ENCODE measurements around the gene STK4. TPM values are rescaled to one million over a fixed set of nuclear protein-coding genes. Genes with fewer than 3 reads are reported as not detected.

Gene STK4
- total RNA-seq, 1 experiment from 2014 or later = 41.2 TPM

DNA sequence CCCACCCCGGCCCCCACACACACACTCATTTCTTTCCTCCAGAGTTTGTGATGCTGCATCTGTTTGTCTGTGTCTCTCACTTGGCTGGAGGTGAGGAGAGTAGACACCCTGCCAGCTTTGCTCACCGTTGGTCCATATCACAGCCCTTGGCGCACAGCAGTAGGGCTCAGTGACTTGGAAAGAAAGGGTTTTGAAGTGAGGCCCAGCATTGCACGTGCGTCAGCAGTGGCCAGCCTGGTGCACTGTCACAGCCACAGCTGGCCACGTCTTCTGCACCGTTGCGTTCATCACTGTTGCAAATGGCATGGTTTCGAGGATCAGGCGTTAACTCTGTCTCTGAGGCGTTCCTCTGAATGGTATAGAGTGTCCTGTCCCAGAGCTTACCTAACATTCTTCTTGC lies 145.0 kb downstream of the STK4 start (continued):
- no peak for TF ChIP-seq ZNF317 (CRISPR knock-in tag; IDR thresholded peaks at IDR 0.05; ENCODE audit: borderline replicate concordance, low read depth)
- no peak for TF ChIP-seq RORB (CRISPR knock-in tag; IDR thresholded peaks at IDR 0.05)
- TF ChIP-seq, protein P1, sequence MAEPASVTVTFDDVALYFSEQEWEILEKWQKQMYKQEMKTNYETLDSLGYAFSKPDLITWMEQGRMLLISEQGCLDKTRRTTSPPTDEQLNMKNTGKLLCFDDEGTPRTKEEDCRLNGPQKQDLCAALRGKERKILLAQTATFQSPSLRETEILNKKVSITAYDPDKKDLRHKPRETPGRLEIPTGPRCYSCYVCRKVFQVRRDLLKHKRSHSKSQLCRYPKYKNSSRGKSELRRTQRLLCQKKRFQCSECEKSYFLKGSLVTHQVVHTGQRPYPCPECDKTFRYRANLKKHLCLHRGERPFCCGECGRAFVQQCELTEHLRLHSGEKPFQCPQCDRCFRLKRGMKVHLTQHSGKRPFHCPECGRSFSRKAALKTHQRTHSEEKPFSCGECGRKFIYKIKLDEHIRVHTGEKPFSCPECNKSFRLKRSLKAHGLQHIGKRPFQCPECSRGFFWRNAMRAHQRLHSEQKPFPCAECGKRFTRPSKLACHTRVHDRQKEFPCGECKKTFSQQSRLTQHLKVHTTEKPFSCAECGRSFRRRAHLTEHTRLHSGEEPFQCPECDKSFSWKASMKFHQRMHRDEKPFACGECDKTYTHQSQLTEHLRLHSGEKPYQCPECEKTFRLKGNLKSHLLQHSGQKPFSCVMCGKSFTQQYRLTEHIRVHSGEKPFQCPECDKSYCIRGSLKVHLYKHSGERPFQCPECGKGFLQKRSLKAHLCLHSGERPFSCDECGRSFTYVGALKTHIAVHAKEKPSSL (CRISPR knock-in tag; conservative IDR thresholded peaks at IDR 0.05) = no peak
- TF ChIP-seq, protein P2, sequence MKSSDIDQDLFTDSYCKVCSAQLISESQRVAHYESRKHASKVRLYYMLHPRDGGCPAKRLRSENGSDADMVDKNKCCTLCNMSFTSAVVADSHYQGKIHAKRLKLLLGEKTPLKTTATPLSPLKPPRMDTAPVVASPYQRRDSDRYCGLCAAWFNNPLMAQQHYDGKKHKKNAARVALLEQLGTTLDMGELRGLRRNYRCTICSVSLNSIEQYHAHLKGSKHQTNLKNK (CRISPR knock-in tag; IDR thresholded peaks at IDR 0.05) = no peak
- TF ChIP-seq NR1H2 (CRISPR knock-in tag; IDR thresholded peaks at IDR 0.05) = no peak
- no peak for TF ChIP-seq SMAD3 (CRISPR knock-in tag; IDR thresholded peaks at IDR 0.05; ENCODE audit: borderline replicate concordance)

DNA sequence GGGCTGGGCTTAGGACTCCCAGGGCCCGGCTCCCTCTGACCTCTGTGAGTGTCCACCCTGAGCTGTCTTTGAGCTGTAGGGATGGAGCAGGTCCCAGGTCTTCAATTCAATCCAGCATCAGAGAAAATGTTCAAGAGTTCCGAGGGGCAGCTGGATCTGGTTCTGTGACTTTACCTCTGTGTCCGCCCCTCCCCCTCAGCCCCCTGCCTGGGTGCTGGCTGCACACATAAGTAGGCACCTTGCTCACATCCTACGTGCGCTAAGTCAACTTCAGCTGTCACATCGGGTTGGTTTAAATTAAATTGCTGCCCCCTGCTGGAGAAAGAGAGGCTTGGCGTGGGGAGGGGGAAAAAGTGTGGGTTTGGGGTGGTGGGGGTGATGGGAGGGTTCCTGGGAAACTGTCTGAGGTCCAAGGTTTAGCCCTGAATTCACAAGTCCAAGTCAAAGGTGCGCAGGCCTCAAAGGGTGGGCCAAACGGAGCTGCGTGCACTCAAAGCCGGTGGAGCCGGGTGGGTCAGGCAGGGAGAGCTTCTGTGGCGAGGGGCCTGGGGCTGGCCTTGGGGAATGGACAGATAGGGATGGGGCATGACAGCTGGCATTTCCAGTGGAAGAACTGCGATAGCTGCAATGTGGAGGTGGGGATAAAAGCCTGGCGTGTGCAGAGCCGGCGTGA lies 145.6 kb downstream of the STK4 start:
- peak; percentile 54 for ATAC-seq
- no peak overlapping the region for H3K27ac Mint-ChIP-seq
- no peak overlapping the region for H3K4me3 Mint-ChIP-seq
- H3K36me3 Mint-ChIP-seq = no peaks in the 10 kb centered on the region
- peaks cover 4% of the 10 kb centered on the region; the same call in 1 of the 2 replicates for H3K27me3 Mint-ChIP-seq (ENCODE audit: low read depth)
- no peaks in the 10 kb centered on the region for H3K9me3 Mint-ChIP-seq
- H3K4me1 Mint-ChIP-seq = peaks cover 8% of the 10 kb centered on the region; the same call in 1 of the 2 replicates
- peak; percentile 52 for DNase-seq (ENCODE audit: low spot score)
- ChIA-PET CTCF (interaction anchor here (0.6 to 7.9 kb wide), 39 partner anchors 8 to 385 kb away, joined by 3 to 165 read pairs (median 5); partner anchors contain the start of genes KCNS1, MATN4, PABPC1L and SEMG1), POLR2A (no interaction called here)
- TF ChIP-seq ZNF121 (CRISPR knock-in tag; IDR thresholded peaks at IDR 0.05) (no peak), PRRX2 (CRISPR knock-in tag; IDR thresholded peaks at IDR 0.05) (no peak)
- TF ChIP-seq, protein P3, sequence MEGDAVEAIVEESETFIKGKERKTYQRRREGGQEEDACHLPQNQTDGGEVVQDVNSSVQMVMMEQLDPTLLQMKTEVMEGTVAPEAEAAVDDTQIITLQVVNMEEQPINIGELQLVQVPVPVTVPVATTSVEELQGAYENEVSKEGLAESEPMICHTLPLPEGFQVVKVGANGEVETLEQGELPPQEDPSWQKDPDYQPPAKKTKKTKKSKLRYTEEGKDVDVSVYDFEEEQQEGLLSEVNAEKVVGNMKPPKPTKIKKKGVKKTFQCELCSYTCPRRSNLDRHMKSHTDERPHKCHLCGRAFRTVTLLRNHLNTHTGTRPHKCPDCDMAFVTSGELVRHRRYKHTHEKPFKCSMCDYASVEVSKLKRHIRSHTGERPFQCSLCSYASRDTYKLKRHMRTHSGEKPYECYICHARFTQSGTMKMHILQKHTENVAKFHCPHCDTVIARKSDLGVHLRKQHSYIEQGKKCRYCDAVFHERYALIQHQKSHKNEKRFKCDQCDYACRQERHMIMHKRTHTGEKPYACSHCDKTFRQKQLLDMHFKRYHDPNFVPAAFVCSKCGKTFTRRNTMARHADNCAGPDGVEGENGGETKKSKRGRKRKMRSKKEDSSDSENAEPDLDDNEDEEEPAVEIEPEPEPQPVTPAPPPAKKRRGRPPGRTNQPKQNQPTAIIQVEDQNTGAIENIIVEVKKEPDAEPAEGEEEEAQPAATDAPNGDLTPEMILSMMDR (IDR thresholded peaks at IDR 0.05) = peak; percentile 71
- TF ChIP-seq, protein P4, sequence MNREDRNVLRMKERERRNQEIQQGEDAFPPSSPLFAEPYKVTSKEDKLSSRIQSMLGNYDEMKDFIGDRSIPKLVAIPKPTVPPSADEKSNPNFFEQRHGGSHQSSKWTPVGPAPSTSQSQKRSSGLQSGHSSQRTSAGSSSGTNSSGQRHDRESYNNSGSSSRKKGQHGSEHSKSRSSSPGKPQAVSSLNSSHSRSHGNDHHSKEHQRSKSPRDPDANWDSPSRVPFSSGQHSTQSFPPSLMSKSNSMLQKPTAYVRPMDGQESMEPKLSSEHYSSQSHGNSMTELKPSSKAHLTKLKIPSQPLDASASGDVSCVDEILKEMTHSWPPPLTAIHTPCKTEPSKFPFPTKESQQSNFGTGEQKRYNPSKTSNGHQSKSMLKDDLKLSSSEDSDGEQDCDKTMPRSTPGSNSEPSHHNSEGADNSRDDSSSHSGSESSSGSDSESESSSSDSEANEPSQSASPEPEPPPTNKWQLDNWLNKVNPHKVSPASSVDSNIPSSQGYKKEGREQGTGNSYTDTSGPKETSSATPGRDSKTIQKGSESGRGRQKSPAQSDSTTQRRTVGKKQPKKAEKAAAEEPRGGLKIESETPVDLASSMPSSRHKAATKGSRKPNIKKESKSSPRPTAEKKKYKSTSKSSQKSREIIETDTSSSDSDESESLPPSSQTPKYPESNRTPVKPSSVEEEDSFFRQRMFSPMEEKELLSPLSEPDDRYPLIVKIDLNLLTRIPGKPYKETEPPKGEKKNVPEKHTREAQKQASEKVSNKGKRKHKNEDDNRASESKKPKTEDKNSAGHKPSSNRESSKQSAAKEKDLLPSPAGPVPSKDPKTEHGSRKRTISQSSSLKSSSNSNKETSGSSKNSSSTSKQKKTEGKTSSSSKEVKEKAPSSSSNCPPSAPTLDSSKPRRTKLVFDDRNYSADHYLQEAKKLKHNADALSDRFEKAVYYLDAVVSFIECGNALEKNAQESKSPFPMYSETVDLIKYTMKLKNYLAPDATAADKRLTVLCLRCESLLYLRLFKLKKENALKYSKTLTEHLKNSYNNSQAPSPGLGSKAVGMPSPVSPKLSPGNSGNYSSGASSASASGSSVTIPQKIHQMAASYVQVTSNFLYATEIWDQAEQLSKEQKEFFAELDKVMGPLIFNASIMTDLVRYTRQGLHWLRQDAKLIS (CRISPR knock-in tag; IDR thresholded peaks at IDR 0.05; ENCODE audit: borderline replicate concordance) = no peak

DNA sequence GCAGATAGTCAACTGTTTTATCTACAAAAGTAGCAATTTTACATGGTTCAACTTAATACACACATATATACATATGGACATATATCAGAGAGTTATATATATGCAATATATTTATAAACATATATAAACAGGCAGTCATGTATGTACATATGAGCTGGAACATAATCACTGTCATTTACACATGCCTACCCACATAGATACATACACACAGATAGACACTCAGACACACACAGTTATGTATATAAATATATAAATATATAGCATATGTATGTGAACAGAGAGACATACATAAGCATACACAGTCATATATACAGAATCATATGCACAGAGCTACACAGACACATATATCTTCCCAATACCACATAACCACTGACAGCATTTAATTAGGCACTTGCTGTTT lies 146.4 kb downstream of the STK4 start:
- H3K36me3 Mint-ChIP-seq = no peaks in the 10 kb centered on the region
- ATAC-seq (no peak), DNase-seq (ENCODE audit: low spot score) (no peak)
- H3K27ac Mint-ChIP-seq = no peak overlapping the region
- no peak overlapping the region for H3K4me3 Mint-ChIP-seq
- peaks cover 8% of the 10 kb centered on the region; the same call in 1 of the 2 replicates for H3K4me1 Mint-ChIP-seq
- no peaks in the 10 kb centered on the region for H3K9me3 Mint-ChIP-seq
- POLR2A ChIA-PET = no interaction called here
- CTCF ChIA-PET = interaction anchor here (0.8 to 7.9 kb wide), 27 partner anchors 8 to 181 kb away, joined by 3 to 165 read pairs (median 8); partner anchors contain the start of gene KCNS1
- TF ChIP-seq NFE2L1 (CRISPR knock-in tag; IDR thresholded peaks at IDR 0.05) (no peak), NR1H2 (CRISPR knock-in tag; IDR thresholded peaks at IDR 0.05) (no peak), ZNF671 (CRISPR knock-in tag; IDR thresholded peaks at IDR 0.05) (no peak), ZNF423 (CRISPR knock-in tag; IDR thresholded peaks at IDR 0.05) (no peak)
- TF ChIP-seq, protein P5, sequence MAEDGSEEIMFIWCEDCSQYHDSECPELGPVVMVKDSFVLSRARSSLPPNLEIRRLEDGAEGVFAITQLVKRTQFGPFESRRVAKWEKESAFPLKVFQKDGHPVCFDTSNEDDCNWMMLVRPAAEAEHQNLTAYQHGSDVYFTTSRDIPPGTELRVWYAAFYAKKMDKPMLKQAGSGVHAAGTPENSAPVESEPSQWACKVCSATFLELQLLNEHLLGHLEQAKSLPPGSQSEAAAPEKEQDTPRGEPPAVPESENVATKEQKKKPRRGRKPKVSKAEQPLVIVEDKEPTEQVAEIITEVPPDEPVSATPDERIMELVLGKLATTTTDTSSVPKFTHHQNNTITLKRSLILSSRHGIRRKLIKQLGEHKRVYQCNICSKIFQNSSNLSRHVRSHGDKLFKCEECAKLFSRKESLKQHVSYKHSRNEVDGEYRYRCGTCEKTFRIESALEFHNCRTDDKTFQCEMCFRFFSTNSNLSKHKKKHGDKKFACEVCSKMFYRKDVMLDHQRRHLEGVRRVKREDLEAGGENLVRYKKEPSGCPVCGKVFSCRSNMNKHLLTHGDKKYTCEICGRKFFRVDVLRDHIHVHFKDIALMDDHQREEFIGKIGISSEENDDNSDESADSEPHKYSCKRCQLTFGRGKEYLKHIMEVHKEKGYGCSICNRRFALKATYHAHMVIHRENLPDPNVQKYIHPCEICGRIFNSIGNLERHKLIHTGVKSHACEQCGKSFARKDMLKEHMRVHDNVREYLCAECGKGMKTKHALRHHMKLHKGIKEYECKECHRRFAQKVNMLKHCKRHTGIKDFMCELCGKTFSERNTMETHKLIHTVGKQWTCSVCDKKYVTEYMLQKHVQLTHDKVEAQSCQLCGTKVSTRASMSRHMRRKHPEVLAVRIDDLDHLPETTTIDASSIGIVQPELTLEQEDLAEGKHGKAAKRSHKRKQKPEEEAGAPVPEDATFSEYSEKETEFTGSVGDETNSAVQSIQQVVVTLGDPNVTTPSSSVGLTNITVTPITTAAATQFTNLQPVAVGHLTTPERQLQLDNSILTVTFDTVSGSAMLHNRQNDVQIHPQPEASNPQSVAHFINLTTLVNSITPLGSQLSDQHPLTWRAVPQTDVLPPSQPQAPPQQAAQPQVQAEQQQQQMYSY (CRISPR knock-in tag; IDR thresholded peaks at IDR 0.05) = no peak
- TF ChIP-seq, protein P6, sequence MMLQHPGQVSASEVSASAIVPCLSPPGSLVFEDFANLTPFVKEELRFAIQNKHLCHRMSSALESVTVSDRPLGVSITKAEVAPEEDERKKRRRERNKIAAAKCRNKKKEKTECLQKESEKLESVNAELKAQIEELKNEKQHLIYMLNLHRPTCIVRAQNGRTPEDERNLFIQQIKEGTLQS (CRISPR knock-in tag; conservative IDR thresholded peaks at IDR 0.05) = no peak
- TF ChIP-seq, protein P7, sequence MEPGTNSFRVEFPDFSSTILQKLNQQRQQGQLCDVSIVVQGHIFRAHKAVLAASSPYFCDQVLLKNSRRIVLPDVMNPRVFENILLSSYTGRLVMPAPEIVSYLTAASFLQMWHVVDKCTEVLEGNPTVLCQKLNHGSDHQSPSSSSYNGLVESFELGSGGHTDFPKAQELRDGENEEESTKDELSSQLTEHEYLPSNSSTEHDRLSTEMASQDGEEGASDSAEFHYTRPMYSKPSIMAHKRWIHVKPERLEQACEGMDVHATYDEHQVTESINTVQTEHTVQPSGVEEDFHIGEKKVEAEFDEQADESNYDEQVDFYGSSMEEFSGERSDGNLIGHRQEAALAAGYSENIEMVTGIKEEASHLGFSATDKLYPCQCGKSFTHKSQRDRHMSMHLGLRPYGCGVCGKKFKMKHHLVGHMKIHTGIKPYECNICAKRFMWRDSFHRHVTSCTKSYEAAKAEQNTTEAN (CRISPR knock-in tag; IDR thresholded peaks at IDR 0.05) = no peak
- H3K27me3 Mint-ChIP-seq (ENCODE audit: low read depth) = peaks cover 4% of the 10 kb centered on the region; the same call in 1 of the 2 replicates
